ENCODE data around the gene SNX33. TPM values are rescaled to one million over a fixed set of nuclear protein-coding genes. Genes with fewer than 3 reads are reported as not detected.

The SNX33 gene
- total RNA-seq, 4 donors from 2014 or later, result 27.8 to 47.6 (median 40.1) TPM

DNA sequence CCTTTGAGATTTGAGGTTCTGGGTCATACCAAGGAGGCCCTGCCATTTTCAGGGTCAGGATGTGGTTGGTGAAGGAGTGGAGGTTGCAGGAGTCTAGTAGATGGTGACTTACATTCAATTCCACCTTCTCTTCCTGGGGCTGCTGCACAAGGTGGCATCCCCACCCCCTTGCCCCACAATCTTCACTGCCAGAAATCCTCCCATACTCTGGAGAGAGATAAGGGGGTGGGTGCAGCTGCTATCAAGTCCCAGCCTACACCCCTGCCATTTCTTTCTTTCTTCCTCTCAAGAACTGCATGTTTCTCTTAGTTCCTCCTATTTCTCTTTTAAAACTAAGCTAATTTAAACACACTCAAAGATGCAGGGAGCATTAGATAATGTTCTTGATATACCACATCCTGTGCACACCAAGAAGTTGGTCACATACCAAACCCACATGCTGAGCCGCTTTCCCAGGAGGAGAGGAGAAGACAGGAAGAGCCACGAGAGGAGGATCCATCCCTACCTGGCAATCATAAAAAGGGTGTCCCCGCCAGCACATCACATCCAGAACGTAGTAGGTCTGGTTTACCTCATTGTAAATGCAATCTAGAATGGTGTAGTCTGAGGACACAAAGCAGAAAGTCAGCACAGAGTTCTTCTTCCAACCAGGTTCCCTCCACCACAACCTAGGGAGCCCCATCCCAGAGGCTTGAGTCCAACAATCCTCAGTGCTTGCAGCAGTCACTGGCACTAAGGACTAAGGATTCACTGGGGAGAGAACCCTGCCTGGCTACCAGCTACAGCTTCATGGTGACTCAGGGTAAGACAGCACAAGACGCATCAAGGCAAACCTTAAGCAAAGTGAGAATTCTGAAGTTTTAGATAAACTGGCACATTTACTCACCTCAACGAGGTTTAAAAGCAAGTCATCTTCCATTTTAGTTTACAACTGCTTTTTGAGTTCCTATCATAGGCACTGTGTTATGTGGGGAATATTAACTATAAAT lies 40.7 kb upstream of the SNX33 start:
- no peak for TF ChIP-seq CTCF (IDR thresholded peaks at IDR 0.05)
- no peak for TF ChIP-seq EP300 (IDR thresholded peaks at IDR 0.05)
- TF ChIP-seq POLR2AphosphoS5 (IDR thresholded peaks at IDR 0.05), result no peak
- TF ChIP-seq POLR2A (IDR thresholded peaks at IDR 0.05; ENCODE audit: low read depth), result no peak
- Histone ChIP-seq H3K4me1 (no peaks in the 10 kb centered on the region), H3K4me3 (no peak overlapping the region), H3K36me3 (peaks cover 33 to 97% (median 92%) of the 10 kb centered on the region in 4 donors), H3K27me3 (no peaks in the 10 kb centered on the region), H3K9me3 (no peaks in the 10 kb centered on the region), H3K27ac (replicated peaks in 1 of 4) (no peak overlapping the region)
- 71% methylated on average over 6 of the region's 6 CpGs for WGBS
- intact Hi-C loops (cut with DNase I), result no loop called here
- no peak for DNase-seq (ENCODE audit: extremely low spot score)

- Histone ChIP-seq H3K27me3 (no peaks in the 10 kb centered on the region), H3K27ac (replicated peaks in 1 of 4) (no peak overlapping the region), H3K4me1 (peaks cover 16 to 26% (median 23%) of the 10 kb centered on the region in 4 donors), H3K9me3 (no peaks in the 10 kb centered on the region), H3K4me3 (no peak overlapping the region), H3K36me3 (peaks cover 54 to 91% (median 82%) of the 10 kb centered on the region in 4 donors)
- TF ChIP-seq POLR2AphosphoS5 (IDR thresholded peaks at IDR 0.05), result no peak
- TF ChIP-seq POLR2A (IDR thresholded peaks at IDR 0.05; ENCODE audit: low read depth), result no peak
- no peak for TF ChIP-seq EP300 (IDR thresholded peaks at IDR 0.05)
- TF ChIP-seq CTCF (IDR thresholded peaks at IDR 0.05), result no peak
- no peak for DNase-seq (ENCODE audit: extremely low spot score)
- intact Hi-C loops (cut with DNase I), result no loop called here
Observed at GRCh38 chr15:75616766-75617165, 30.9 kb upstream of the SNX33 start.

GRCh38 chr15:75620058-75620820 lies 27.5 kb upstream of the SNX33 start:
- TF ChIP-seq CTCF (IDR thresholded peaks at IDR 0.05), result no peak
- TF ChIP-seq EP300 (IDR thresholded peaks at IDR 0.05), result no peak
- TF ChIP-seq POLR2AphosphoS5 (IDR thresholded peaks at IDR 0.05), result no peak
- no peak for TF ChIP-seq POLR2A (IDR thresholded peaks at IDR 0.05; ENCODE audit: low read depth)
- peaks cover 19 to 44% (median 29%) of the 10 kb centered on the region in 4 donors for H3K4me1 ChIP-seq
- intact Hi-C loops (cut with DNase I), result loop anchor here (10.0 kb wide), 1 partner anchor 185 kb away; no protein-coding TSS in a partner anchor
- WGBS, result 71% methylated on average over 4 of the region's 4 CpGs
- no peak for DNase-seq (ENCODE audit: extremely low spot score)
- no peaks in the 10 kb centered on the region for H3K27me3 ChIP-seq
- H3K4me3 ChIP-seq, result peak overlapping the region; percentile 12 to 28 (median 22)
- H3K27ac ChIP-seq (replicated peaks in 1 of 4), result peak overlapping the region; percentile 57 to 74 (median 60)
- H3K36me3 ChIP-seq, result peaks cover 34 to 58% (median 49%) of the 10 kb centered on the region in 4 donors
- no peaks in the 10 kb centered on the region for H3K9me3 ChIP-seq

DNA sequence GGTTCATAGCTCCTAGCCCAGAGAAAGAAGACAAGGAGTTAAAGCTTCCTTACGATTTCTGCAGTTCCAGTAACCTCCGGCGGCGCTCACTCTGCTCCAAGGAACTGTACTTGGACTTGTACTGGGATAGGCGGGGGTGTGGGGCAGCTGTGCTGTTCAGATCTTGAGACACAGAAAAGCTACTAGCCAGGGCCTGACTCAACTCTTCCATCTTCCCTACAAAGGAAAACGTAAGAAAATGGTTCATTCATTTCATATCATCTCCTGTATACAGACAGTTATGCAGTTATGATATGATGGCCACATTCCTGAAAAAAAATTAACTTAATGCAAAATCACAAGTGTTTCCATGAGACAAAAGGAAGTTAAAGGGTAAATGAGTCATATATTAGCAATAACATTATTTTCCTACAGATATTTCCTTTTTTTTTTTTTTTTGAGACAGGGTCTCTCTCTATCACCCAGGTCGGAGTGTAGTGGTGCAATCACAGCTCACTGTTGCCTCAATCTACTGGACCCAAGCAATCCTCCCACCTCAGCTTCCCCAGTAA lies 26.8 kb upstream of the SNX33 start:
- intact Hi-C loops (cut with DNase I), result loop anchor here (10.0 kb wide), 1 partner anchor 184 kb away; no protein-coding TSS in a partner anchor
- Histone ChIP-seq H3K4me1 (peaks cover 19 to 46% (median 31%) of the 10 kb centered on the region in 4 donors), H3K9me3 (no peaks in the 10 kb centered on the region), H3K4me3 (peak overlapping the region; percentile 12 to 28 (median 22)), H3K36me3 (peaks cover 28 to 51% (median 44%) of the 10 kb centered on the region in 4 donors), H3K27ac (replicated peaks in 1 of 4) (peak overlapping the region; percentile 57 to 74 (median 60)), H3K27me3 (no peaks in the 10 kb centered on the region)
- DNase-seq (ENCODE audit: extremely low spot score), result peak; percentile 94
- TF ChIP-seq POLR2AphosphoS5 (IDR thresholded peaks at IDR 0.05) (peak; percentile 36 to 57), EP300 (IDR thresholded peaks at IDR 0.05) (no peak), CTCF (IDR thresholded peaks at IDR 0.05) (peak in 1 of 3 experiments; percentile 27)
- 51% methylated on average over 7 of the region's 7 CpGs for WGBS
